ENCODE results near the gene PAX9. TPM values are rescaled to one million over a fixed set of nuclear protein-coding genes. Genes with fewer than 3 reads are reported as not detected.

The PAX9 gene
- total and polyA plus RNA-seq, 2 donors (not counting 1 experiment from before 2014, with no cell fraction given), result not detected

- Mint-ChIP-seq H3K4me3 (no peak overlapping the region), H3K27ac (no peak overlapping the region), H3K27me3 (no peaks in the 10 kb centered on the region), H3K9me3 (ENCODE audit: insufficient read depth) (no peaks in the 10 kb centered on the region), H3K4me1 (no peaks in the 10 kb centered on the region)
- H3K36me3 ChIP-seq (replicated peaks in 1 of 2; ENCODE audit: control extremely low read depth in 1 of 2, control insufficient read depth in 1 of 2, extremely low read depth in 1 of 2, insufficient read depth in 2 of 2, low read length in 1 of 2), result no peaks in the 10 kb centered on the region
- no peaks in the 10 kb centered on the region for H3K4me1 ChIP-seq (ENCODE audit: control insufficient read depth in 2 of 2, insufficient read depth in 2 of 2, low read length in 2 of 2)
- CTCF ChIA-PET, result no interaction called here
- H3K9me3 ChIP-seq (ENCODE audit: control extremely low read depth in 1 of 3, control insufficient read depth in 2 of 3, insufficient read depth in 1 of 3, low read length in 2 of 3), result peaks cover 0 to 4% (median 0%) of the 10 kb centered on the region in 3 donors
- POLR2A ChIA-PET, result no interaction called here
- no peak overlapping the region for H3K9ac ChIP-seq (ENCODE audit: low read length)
- DNase-seq (no peak), ATAC-seq (ENCODE audit: low read depth) (no peak)
- H3K4me3 ChIP-seq (ENCODE audit: control extremely low read depth in 1 of 5, extremely low read depth in 1 of 5, insufficient read depth in 1 of 5, low read depth in 2 of 5, low read length in 4 of 5), result no peak overlapping the region
- no peak overlapping the region for H3K27ac ChIP-seq (ENCODE audit: low read length in 2 of 2)
- H4K20me1 ChIP-seq (ENCODE audit: control insufficient read depth, insufficient read depth, low read length, poor library complexity, severe bottlenecking), result no peaks in the 10 kb centered on the region
- WGBS (ENCODE audit: insufficient coverage), result no CpG with 5 or more reads among the region's 2 CpGs
- H2AFZ ChIP-seq (ENCODE audit: insufficient read depth, low read depth, low read length, poor library complexity, severe bottlenecking), result no peak overlapping the region
- H3K79me2 ChIP-seq (ENCODE audit: control insufficient read depth, insufficient read depth, low read length), result no peaks in the 10 kb centered on the region
- no peak overlapping the region for H3K4me2 ChIP-seq (replicated peaks; ENCODE audit: low read depth, low read length, poor library complexity, severe bottlenecking)
- H3K27me3 ChIP-seq (replicated peaks in 1 of 4; ENCODE audit: control extremely low read depth in 1 of 4, control insufficient read depth in 3 of 4, insufficient read depth in 4 of 4, low read length in 3 of 4), result no peaks in the 10 kb centered on the region
- intact Hi-C loops (cut with micrococcal nuclease), result no loop called here
- no peak for TF ChIP-seq EZH2 (IDR thresholded peaks at IDR 0.05; ENCODE audit: borderline replicate concordance, insufficient read depth, low read depth, low read length, poor library complexity, severe bottlenecking)
- TF ChIP-seq CTCF (IDR thresholded peaks at IDR 0.05), result no peak
Measured at GRCh38 chr14:36702474-36702873, 40.8 kb downstream of the PAX9 start.

- Mint-ChIP-seq H3K4me3 (no peak overlapping the region), H3K4me1 (no peaks in the 10 kb centered on the region), H3K9me3 (ENCODE audit: insufficient read depth) (no peaks in the 10 kb centered on the region), H3K27me3 (no peaks in the 10 kb centered on the region), H3K27ac (no peak overlapping the region)
- H3K4me1 ChIP-seq (ENCODE audit: control insufficient read depth in 2 of 2, insufficient read depth in 2 of 2, low read length in 2 of 2), result no peaks in the 10 kb centered on the region
- H3K27me3 ChIP-seq (replicated peaks in 1 of 4; ENCODE audit: control extremely low read depth in 1 of 4, control insufficient read depth in 3 of 4, insufficient read depth in 4 of 4, low read length in 3 of 4), result no peaks in the 10 kb centered on the region
- intact Hi-C loops (cut with micrococcal nuclease), result no loop called here
- POLR2A ChIA-PET, result no interaction called here
- H2AFZ ChIP-seq (ENCODE audit: insufficient read depth, low read depth, low read length, poor library complexity, severe bottlenecking), result no peak overlapping the region
- no peak overlapping the region for H3K4me3 ChIP-seq (ENCODE audit: control extremely low read depth in 1 of 5, extremely low read depth in 1 of 5, insufficient read depth in 1 of 5, low read depth in 2 of 5, low read length in 4 of 5)
- H4K20me1 ChIP-seq (ENCODE audit: control insufficient read depth, insufficient read depth, low read length, poor library complexity, severe bottlenecking), result no peaks in the 10 kb centered on the region
- no peaks in the 10 kb centered on the region for H3K79me2 ChIP-seq (ENCODE audit: control insufficient read depth, insufficient read depth, low read length)
- H3K9ac ChIP-seq (ENCODE audit: low read length), result no peak overlapping the region
- H3K27ac ChIP-seq (ENCODE audit: low read length in 2 of 2), result no peak overlapping the region
- CTCF ChIA-PET, result no interaction called here
- H3K4me2 ChIP-seq (replicated peaks; ENCODE audit: low read depth, low read length, poor library complexity, severe bottlenecking), result no peak overlapping the region
- TF ChIP-seq EZH2 (IDR thresholded peaks at IDR 0.05; ENCODE audit: borderline replicate concordance, insufficient read depth, low read depth, low read length, poor library complexity, severe bottlenecking), result no peak
- no peak for TF ChIP-seq CTCF (IDR thresholded peaks at IDR 0.05)
- DNase-seq (no peak), ATAC-seq (ENCODE audit: low read depth) (no peak)
- H3K9me3 ChIP-seq (ENCODE audit: control extremely low read depth in 1 of 3, control insufficient read depth in 2 of 3, insufficient read depth in 1 of 3, low read length in 2 of 3), result no peaks in the 10 kb centered on the region
- H3K36me3 ChIP-seq (replicated peaks in 1 of 2; ENCODE audit: control extremely low read depth in 1 of 2, control insufficient read depth in 1 of 2, extremely low read depth in 1 of 2, insufficient read depth in 2 of 2, low read length in 1 of 2), result no peaks in the 10 kb centered on the region
Measured at GRCh38 chr14:36707570-36707969, 45.9 kb downstream of the PAX9 start.
